ENCODE results near the gene OLFML1.
"Not testable (repeated sequence)": the region's sequence is repeated elsewhere in the genome, so short reads cannot be mapped to it uniquely, and the experiment has no call there.

The OLFML1 gene

GRCh38 chr11:7509966-7510365 lies 24.7 kb downstream of the OLFML1 start:
- in situ Hi-C loops (cut with MboI; ENCODE audit: low sequenced_read_pairs): no loop called here

- in situ Hi-C loops (cut with MboI; ENCODE audit: low sequenced_read_pairs): no loop called here
Observed at GRCh38 chr11:7511401-7511800, 26.1 kb downstream of the OLFML1 start.

GRCh38 chr11:7512525-7513233 lies 27.4 kb downstream of the OLFML1 start:
- in situ Hi-C loops (cut with MboI; ENCODE audit: low sequenced_read_pairs): no loop called here

- in situ Hi-C loops (cut with MboI; ENCODE audit: low sequenced_read_pairs): no loop called here
Observed at GRCh38 chr11:7513234-7514098, 28.2 kb downstream of the OLFML1 start, which contains the start of gene PPFIBP2. Gene PPFIBP2, plus strand, starts transcription at chr11:7513999. Its CDS starts 35,477 bp downstream, at chr11:7549476.

- in situ Hi-C loops (cut with MboI; ENCODE audit: low sequenced_read_pairs): no loop called here
Observed at GRCh38 chr11:7514099-7514591, 28.8 kb downstream of the OLFML1 start.

- in situ Hi-C loops (cut with MboI; ENCODE audit: low sequenced_read_pairs): no loop called here
Observed at GRCh38 chr11:7515447-7515886, 30.2 kb downstream of the OLFML1 start.

- in situ Hi-C loops (cut with MboI; ENCODE audit: low sequenced_read_pairs): no loop called here
Observed at GRCh38 chr11:7516475-7516874, 31.2 kb downstream of the OLFML1 start.

- in situ Hi-C loops (cut with MboI; ENCODE audit: low sequenced_read_pairs): not testable (repeated sequence)
Observed at GRCh38 chr11:7517743-7518142, 32.4 kb downstream of the OLFML1 start.

GRCh38 chr11:7518811-7519562 lies 33.7 kb downstream of the OLFML1 start:
- in situ Hi-C loops (cut with MboI; ENCODE audit: low sequenced_read_pairs): no loop called here

- in situ Hi-C loops (cut with MboI; ENCODE audit: low sequenced_read_pairs): no loop called here
Observed at GRCh38 chr11:7520011-7520942, 35.0 kb downstream of the OLFML1 start.

- in situ Hi-C loops (cut with MboI; ENCODE audit: low sequenced_read_pairs): no loop called here
Observed at GRCh38 chr11:7520981-7521487, 35.7 kb downstream of the OLFML1 start.

GRCh38 chr11:7522121-7522520 lies 36.8 kb downstream of the OLFML1 start:
- in situ Hi-C loops (cut with MboI; ENCODE audit: low sequenced_read_pairs): no loop called here

GRCh38 chr11:7522546-7522945 lies 37.2 kb downstream of the OLFML1 start:
- in situ Hi-C loops (cut with MboI; ENCODE audit: low sequenced_read_pairs): no loop called here

GRCh38 chr11:7523416-7524210 lies 38.3 kb downstream of the OLFML1 start:
- in situ Hi-C loops (cut with MboI; ENCODE audit: low sequenced_read_pairs): no loop called here

GRCh38 chr11:7524462-7525235 lies 39.3 kb downstream of the OLFML1 start:
- in situ Hi-C loops (cut with MboI; ENCODE audit: low sequenced_read_pairs): no loop called here

- in situ Hi-C loops (cut with MboI; ENCODE audit: low sequenced_read_pairs): no loop called here
Observed at GRCh38 chr11:7525424-7525823, 40.1 kb downstream of the OLFML1 start.

- in situ Hi-C loops (cut with MboI; ENCODE audit: low sequenced_read_pairs): no loop called here
Observed at GRCh38 chr11:7527029-7527428, 41.7 kb downstream of the OLFML1 start.

GRCh38 chr11:7528514-7529049 lies 43.3 kb downstream of the OLFML1 start:
- in situ Hi-C loops (cut with MboI; ENCODE audit: low sequenced_read_pairs): no loop called here
